HepG2 (cell line): Measurements from ENCODE around the gene KLF16. TPM values are rescaled to one million over a fixed set of nuclear protein-coding genes. Genes with fewer than 3 reads are reported as not detected.

Experiments used
- AGO2 ChIP-seq: fragments of 200-400 bp; formaldehyde crosslinking; optimal IDR thresholded peaks from 2 replicates; pipeline ENCODE3; 2017; ENCODE audit warnings: mild to moderate bottlenecking, low read depth, low read length, moderate library complexity
- CEBPB ChIP-seq: IDR thresholded peaks from 2 replicates; pipeline ENCODE4 v1.6.1; 2011; ENCODE audit warnings: low read depth, low read length, improper control_type of control experiment, borderline replicate concordance
- EEA1 ChIP-seq: sonication (generic); formaldehyde crosslinking; IDR thresholded peaks from 2 replicates; pipeline ENCODE4 v1.5.1; 2020; ENCODE audit warnings: mild to moderate bottlenecking, missing genetic modification reagents, borderline replicate concordance
- GABPA ChIP-seq, 2 experiments: IDR thresholded peaks; 2 replicates each; pipeline ENCODE4 v1.6.1; 2011 to 2016; ENCODE audit warnings: low read depth in 2 of 2, low read length in 1 of 2, missing biosample characterization in 1 of 2, missing genetic modification characterization in 1 of 2
- KLF16 ChIP-seq, 2 experiments: sonication (generic) in 1 of 2; formaldehyde crosslinking in 1 of 2; IDR thresholded peaks; 2 replicates each; pipeline versions ENCODE4 v1.6.1 to v1.8.0; 2016 to 2023; ENCODE audit warnings: missing genetic modification reagents in 2 of 2, missing compliant biosample characterization in 1 of 2
- MBD4 ChIP-seq: IDR thresholded peaks from 2 replicates; pipeline ENCODE4 v1.6.1; 2012; ENCODE audit warnings: low read length, inconsistent platforms, borderline replicate concordance
- SALL1 ChIP-seq: sonication (generic); formaldehyde crosslinking; IDR thresholded peaks from 2 replicates; pipeline ENCODE4 v1.8.0; 2022; ENCODE audit warnings: mild to moderate bottlenecking, missing genetic modification reagents
- ZBTB4 ChIP-seq: sonication (generic); formaldehyde crosslinking; IDR thresholded peaks from 2 replicates; pipeline ENCODE4 v1.4.0; 2020; ENCODE audit warnings: missing genetic modification reagents, mild to moderate bottlenecking, borderline replicate concordance
- ZBTB7A ChIP-seq: sonication (generic); formaldehyde crosslinking; IDR thresholded peaks from 2 replicates; pipeline ENCODE4 v1.8.0; 2022; ENCODE audit warnings: mild to moderate bottlenecking, missing genetic modification reagents
- ZNF275 ChIP-seq: sonication (generic); formaldehyde crosslinking; IDR thresholded peaks from 2 replicates; pipeline ENCODE4 v1.8.0; 2022; ENCODE audit warnings: missing genetic modification reagents, mild to moderate bottlenecking, inconsistent platforms, borderline replicate concordance
- ZNF44 ChIP-seq: sonication (generic); formaldehyde crosslinking; IDR thresholded peaks from 2 replicates; pipeline ENCODE4 v1.5.1; 2020; ENCODE audit warnings: mild to moderate bottlenecking, missing genetic modification reagents
- ZNF549 ChIP-seq: sonication (generic); formaldehyde crosslinking; IDR thresholded peaks from 2 replicates; pipeline ENCODE4 v1.5.0; 2020; ENCODE audit warnings: missing genetic modification reagents
- ZNF691 ChIP-seq: sonication (generic); formaldehyde crosslinking; IDR thresholded peaks from 2 replicates; pipeline ENCODE4 v1.4.0; 2020; ENCODE audit warnings: missing genetic modification reagents, low read depth, mild to moderate bottlenecking, borderline replicate concordance
- ZNF709 ChIP-seq: sonication (generic); formaldehyde crosslinking; IDR thresholded peaks from 2 replicates; pipeline ENCODE4 v1.5.0; 2020; ENCODE audit warnings: mild to moderate bottlenecking, missing genetic modification reagents
- polyA plus RNA-seq, 8 experiments: library from polyadenylated mRNA; depleted of rRNA in 3 of 8; stranded (reverse) in 7 of 8; unstranded in 1 of 8; fragments of >200 nt; fragmentation: Illumina TruSeq in 4 of 8; extraction: Trizol in 4 of 8; gene quantifications; 2 replicates each; pipeline versions ENCODE4 v1.2.1 to v1.2.3, GENCODE V29; 2011 to 2016; ENCODE audit warnings: low read depth in 4 of 8, missing spikeins in 1 of 8, mixed read lengths in 1 of 8; ENCODE audit not compliant: insufficient read depth in 1 of 8
- total RNA-seq, 5 experiments: library from RNA; depleted of rRNA; stranded (reverse); fragments of >200 nt; fragmentation: Illumina TruSeq; extraction: Trizol; gene quantifications; 2 replicates each; pipeline ENCODE4 v1.2.3, GENCODE V29; 2016; ENCODE audit warnings: low read depth in 1 of 5
- TF ChIP-seq, protein P1 (sequence below): sonication (generic); formaldehyde crosslinking; IDR thresholded peaks from 2 replicates; pipeline ENCODE4 v1.4.0; 2020; ENCODE audit warnings: missing genetic modification reagents, borderline replicate concordance
- TF ChIP-seq, protein P2 (sequence below): sonication (generic); formaldehyde crosslinking; IDR thresholded peaks from 2 replicates; pipeline ENCODE4 v1.8.1; 2023; ENCODE audit warnings: mild to moderate bottlenecking, missing genetic modification reagents

The KLF16 gene
- total and polyA plus RNA-seq, 2 of the 13 experiments (the other 11 are each of a cell fraction or from before 2014, with no cell fraction given) = 3.5 to 6.7 TPM

DNA sequence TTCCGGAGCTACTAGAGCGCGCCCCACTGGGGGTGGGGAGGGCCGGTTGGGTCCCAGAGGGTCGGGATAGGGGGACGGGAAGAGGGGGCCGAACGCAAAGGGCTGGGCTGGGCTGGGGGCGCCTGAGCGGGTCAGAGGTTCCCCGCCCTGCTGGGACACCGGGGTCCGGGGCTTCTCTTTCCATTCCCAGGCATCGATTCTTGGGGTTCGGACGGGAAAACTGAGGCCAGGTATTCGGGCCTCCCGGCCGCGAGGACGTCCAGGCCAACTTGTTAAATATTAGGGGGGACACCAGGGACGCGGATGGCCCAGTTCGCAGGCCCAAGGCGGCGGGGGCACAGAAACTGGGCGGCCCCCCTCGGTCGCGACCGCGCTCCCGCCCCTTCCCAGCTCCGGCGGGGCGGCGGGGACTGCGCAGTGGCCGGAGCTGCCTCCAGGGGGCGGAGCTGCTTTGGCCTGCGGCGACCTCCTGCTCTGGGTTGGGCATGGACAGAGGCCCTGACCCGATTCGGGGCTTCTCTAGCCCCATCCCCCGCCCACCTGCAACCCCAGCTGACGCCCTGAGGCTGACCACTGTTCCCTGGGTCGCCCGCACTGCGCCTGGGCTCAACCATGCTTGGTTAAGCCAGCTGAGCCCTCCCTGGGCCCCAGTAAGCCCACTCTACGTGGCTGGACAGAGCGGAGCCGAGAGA lies 1.2 kb upstream of the KLF16 start (continued):
- TF ChIP-seq, protein P1, sequence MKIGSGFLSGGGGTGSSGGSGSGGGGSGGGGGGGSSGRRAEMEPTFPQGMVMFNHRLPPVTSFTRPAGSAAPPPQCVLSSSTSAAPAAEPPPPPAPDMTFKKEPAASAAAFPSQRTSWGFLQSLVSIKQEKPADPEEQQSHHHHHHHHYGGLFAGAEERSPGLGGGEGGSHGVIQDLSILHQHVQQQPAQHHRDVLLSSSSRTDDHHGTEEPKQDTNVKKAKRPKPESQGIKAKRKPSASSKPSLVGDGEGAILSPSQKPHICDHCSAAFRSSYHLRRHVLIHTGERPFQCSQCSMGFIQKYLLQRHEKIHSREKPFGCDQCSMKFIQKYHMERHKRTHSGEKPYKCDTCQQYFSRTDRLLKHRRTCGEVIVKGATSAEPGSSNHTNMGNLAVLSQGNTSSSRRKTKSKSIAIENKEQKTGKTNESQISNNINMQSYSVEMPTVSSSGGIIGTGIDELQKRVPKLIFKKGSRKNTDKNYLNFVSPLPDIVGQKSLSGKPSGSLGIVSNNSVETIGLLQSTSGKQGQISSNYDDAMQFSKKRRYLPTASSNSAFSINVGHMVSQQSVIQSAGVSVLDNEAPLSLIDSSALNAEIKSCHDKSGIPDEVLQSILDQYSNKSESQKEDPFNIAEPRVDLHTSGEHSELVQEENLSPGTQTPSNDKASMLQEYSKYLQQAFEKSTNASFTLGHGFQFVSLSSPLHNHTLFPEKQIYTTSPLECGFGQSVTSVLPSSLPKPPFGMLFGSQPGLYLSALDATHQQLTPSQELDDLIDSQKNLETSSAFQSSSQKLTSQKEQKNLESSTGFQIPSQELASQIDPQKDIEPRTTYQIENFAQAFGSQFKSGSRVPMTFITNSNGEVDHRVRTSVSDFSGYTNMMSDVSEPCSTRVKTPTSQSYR (CRISPR knock-in tag) = 0 out of 2 replicates have a peak, but pooled peaks have one; percentile 39
- TF ChIP-seq GABPA (IDR thresholded peaks at IDR 0.05; ENCODE audit: low read depth, low read length) (no peak), GABPA (CRISPR knock-in tag; IDR thresholded peaks at IDR 0.05; ENCODE audit: low read depth) (peak; percentile 5; the same call in 1 of the 2 replicates), ZBTB4 (CRISPR knock-in tag) (peak; percentile 13; the same call in 1 of the 2 replicates), SALL1 (CRISPR knock-in tag) (peak; percentile 62; the same call in 1 of the 2 replicates), ZNF44 (CRISPR knock-in tag) (no peak), ZNF549 (CRISPR knock-in tag) (no peak), KLF16 (CRISPR knock-in tag; IDR thresholded peaks at IDR 0.05) (peak in 1 of 2 experiments; percentile 19; a peak in 1 of 4 replicates), ZNF275 (CRISPR knock-in tag) (no peak), MBD4 (no peak), ZBTB7A (CRISPR knock-in tag) (peak; percentile 49), CEBPB (no peak), AGO2 (peak; percentile 88), ZNF709 (peak; percentile 41; the same call in 1 of the 2 replicates), EEA1 (no peak), ZNF691 (CRISPR knock-in tag) (peak; percentile 54; the same call in 1 of the 2 replicates)
- TF ChIP-seq, protein P2, sequence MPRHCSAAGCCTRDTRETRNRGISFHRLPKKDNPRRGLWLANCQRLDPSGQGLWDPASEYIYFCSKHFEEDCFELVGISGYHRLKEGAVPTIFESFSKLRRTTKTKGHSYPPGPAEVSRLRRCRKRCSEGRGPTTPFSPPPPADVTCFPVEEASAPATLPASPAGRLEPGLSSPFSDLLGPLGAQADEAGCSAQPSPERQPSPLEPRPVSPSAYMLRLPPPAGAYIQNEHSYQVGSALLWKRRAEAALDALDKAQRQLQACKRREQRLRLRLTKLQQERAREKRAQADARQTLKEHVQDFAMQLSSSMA = no peak
